AG04449 (cell line): Measurements from ENCODE around the gene HINT2.

Experiments
- CTCF ChIA-PET: fragments of 350-600 bp; formaldehyde crosslinking; extraction: SDS; loops from one replicate; lab custom pipeline; 2021; ENCODE audit warnings: antibody characterized with exemption; lab: Yijun Ruan, JAX
- POLR2A ChIA-PET: fragments of 400-600, 350-600 bp; formaldehyde crosslinking; extraction: SDS; loops from one replicate; lab custom pipeline; 2020; ENCODE audit warnings: antibody characterized with exemption, inconsistent platforms; lab: Yijun Ruan, JAX
- DNase-seq: peaks from one replicate; pipeline ENCODE4 v3.0.0-alpha.2; 2010; ENCODE audit warnings: low read depth, low spot score
- H3K4me3 ChIP-seq: 2 replicates; pipeline ENCODE4 v1.5.1; 2011; ENCODE audit warnings: low read depth, mild to moderate bottlenecking, control low read depth, low read length
- TF ChIP-seq, protein P1 (sequence below): IDR thresholded peaks from one replicate; pipeline ENCODE4 v1.5.1; 2011; ENCODE audit warnings: mild to moderate bottlenecking, moderate library complexity, low read length, control low read depth, inconsistent platforms; ENCODE audit not compliant: insufficient read depth; ENCODE audit errors: missing control alignments

Gene HINT2

GRCh38 chr9:35767458-35767857 is 47.4 kb downstream of the HINT2 start:
- POLR2A ChIA-PET, result no interaction called here
- H3K4me3 ChIP-seq, result no peak overlapping the region
- TF ChIP-seq, protein P1, sequence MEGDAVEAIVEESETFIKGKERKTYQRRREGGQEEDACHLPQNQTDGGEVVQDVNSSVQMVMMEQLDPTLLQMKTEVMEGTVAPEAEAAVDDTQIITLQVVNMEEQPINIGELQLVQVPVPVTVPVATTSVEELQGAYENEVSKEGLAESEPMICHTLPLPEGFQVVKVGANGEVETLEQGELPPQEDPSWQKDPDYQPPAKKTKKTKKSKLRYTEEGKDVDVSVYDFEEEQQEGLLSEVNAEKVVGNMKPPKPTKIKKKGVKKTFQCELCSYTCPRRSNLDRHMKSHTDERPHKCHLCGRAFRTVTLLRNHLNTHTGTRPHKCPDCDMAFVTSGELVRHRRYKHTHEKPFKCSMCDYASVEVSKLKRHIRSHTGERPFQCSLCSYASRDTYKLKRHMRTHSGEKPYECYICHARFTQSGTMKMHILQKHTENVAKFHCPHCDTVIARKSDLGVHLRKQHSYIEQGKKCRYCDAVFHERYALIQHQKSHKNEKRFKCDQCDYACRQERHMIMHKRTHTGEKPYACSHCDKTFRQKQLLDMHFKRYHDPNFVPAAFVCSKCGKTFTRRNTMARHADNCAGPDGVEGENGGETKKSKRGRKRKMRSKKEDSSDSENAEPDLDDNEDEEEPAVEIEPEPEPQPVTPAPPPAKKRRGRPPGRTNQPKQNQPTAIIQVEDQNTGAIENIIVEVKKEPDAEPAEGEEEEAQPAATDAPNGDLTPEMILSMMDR, result no peak
- CTCF ChIA-PET, result no interaction called here
- no peak for DNase-seq

GRCh38 chr9:35766997-35767396 is 47.8 kb downstream of the HINT2 start:
- DNase-seq, result no peak
- TF ChIP-seq, protein P1, result no peak
- ChIA-PET CTCF (no interaction called here), POLR2A (no interaction called here)
- no peak overlapping the region for H3K4me3 ChIP-seq

- H3K4me3 ChIP-seq, result no peak overlapping the region
- DNase-seq, result no peak
- ChIA-PET CTCF (interaction anchor here (1.8 kb wide), 1 partner anchor 26 kb away, joined by 6 read pairs; no protein-coding TSS in a partner anchor), POLR2A (interaction anchor here (0.5 kb wide), 1 partner anchor 484 kb away, joined by 4 read pairs; no protein-coding TSS in a partner anchor)
- TF ChIP-seq, protein P1, result no peak
Measured at GRCh38 chr9:35763803-35764202, 51.0 kb downstream of the HINT2 start.

- CTCF ChIA-PET, result interaction anchor here (0.7 to 1.1 kb wide), 4 partner anchors 13 to 116 kb away, joined by 3 to 4 read pairs (median 3); no protein-coding TSS in a partner anchor
- DNase-seq, result no peak
- TF ChIP-seq, protein P1, result no peak
- POLR2A ChIA-PET, result no interaction called here
- H3K4me3 ChIP-seq, result no peak overlapping the region
Measured at GRCh38 chr9:35763181-35763580, 51.7 kb downstream of the HINT2 start.
